HG02885 (cell line): ENCODE results near the gene LPAR3.
"Not testable (repeated sequence)": the region's sequence is repeated elsewhere in the genome, so short reads cannot be mapped to it uniquely, and the experiment has no call there.

ENCODE experiments used
- ATAC-seq: cut with Tn5 transposase; IDR thresholded peaks from one replicate; pipeline ENCODE4 v1.9.1; 2021; ENCODE audit warnings: mild to moderate bottlenecking; ENCODE audit not compliant: unreplicated experiment, poor library complexity

LPAR3 gene, protein sequence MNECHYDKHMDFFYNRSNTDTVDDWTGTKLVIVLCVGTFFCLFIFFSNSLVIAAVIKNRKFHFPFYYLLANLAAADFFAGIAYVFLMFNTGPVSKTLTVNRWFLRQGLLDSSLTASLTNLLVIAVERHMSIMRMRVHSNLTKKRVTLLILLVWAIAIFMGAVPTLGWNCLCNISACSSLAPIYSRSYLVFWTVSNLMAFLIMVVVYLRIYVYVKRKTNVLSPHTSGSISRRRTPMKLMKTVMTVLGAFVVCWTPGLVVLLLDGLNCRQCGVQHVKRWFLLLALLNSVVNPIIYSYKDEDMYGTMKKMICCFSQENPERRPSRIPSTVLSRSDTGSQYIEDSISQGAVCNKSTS

DNA sequence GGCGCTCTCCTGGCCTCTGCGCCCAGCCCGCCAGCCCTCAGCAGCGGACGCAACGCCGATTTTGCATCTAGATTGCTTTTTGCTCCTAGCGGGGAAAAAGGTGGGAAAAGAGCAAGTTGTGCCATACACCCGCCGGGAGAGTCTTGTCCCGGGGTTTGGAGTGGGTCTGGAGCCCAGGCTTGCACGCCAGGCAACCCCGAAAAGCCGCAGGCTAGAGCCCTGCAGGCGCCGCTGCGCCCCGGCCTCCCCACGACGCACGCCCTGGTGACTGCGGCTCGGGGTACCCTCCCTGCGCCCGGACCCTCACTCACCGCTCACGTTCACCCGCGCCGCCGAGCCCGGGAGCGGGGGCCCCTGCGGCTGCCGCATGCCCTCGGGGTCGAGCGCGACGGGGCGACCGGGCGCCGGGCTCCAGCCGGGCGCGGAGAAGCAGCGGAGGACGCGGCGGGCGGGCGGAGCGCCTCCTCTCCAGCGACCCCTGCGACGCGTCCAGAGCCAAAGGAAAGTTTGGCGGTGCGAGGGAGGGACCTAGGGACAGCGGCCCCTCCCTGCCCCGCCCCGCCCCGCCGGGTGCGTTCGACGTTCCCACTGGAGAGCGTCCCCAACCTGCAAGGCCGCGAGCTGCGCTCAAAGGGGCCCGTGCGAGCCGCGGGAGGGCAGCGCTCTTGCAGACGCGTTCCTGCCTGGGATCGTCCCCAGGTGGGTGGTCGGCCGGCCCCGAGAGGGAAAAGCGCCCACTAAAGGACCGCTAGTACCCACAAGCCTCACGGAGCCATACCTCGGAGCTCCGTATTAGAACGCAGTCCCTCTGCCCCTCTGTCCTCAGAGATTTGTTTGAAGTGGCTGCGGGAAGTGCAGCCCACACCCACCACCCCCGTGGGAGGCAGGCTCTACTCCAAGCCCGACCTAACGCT lies at the start of gene LPAR3:
Gene LPAR3, minus strand, starts transcription at position 502 of the 914 bp plus-strand sequence. CDS start 27,086 bp downstream, outside the sequence.
- ATAC-seq = no peak

DNA sequence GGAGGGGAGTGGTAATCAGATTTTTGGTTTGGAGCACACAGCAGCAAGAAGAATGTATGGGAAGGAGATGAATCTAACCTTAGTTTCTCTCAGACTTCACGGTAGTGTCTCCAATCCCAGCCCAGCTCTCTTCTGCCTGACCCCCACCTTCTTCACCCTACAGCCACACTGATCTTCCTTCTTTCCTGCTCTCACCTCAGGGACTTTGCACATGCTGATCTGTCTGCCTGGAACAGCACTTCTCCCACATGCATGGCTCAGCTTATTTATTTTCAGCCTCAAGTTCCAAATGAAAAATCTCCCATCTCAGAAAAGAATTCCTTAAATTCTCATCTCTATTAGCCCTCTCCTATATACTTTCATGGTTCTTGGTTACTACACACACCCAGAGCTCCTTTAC lies 48.8 kb upstream of the LPAR3 start:
- no peak for ATAC-seq

DNA sequence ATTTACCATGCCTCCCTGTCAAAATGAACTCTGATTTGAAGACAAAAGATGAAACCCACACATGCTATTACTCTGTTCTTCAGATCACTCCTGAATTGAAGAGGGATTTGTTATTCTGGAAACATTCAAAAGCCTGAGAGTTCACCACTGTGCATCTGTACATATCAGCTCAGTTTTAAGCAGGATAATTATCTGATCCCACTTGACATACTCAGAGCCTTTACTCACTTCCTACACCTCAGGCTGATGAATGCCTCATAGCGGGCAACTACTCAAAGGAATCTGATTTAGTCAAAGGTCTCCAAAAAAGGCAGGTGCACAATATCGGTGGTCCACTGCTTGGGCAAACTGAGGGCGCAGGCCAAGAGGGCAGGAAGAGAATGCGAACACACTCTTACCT lies 47.5 kb upstream of the LPAR3 start:
- ATAC-seq = no peak

DNA sequence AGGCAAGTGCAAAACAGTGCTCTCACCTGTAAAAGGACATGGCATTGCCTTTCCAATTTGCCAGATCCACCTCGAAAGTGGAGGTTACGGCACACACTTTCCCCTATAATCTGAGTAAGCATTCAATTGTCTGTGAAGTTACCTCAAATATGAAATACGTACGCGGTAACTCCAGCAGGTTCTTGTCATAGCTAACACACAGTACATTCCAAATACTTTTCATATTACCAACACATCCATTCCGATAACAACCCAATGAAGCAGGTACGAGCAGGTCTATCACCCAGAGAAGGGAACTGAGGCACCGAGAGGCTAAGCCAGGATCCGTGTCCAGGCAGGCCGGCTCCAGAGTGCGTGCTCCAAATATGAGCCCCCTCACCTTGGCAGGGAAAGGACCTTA lies 46.8 kb upstream of the LPAR3 start:
- ATAC-seq = no peak

DNA sequence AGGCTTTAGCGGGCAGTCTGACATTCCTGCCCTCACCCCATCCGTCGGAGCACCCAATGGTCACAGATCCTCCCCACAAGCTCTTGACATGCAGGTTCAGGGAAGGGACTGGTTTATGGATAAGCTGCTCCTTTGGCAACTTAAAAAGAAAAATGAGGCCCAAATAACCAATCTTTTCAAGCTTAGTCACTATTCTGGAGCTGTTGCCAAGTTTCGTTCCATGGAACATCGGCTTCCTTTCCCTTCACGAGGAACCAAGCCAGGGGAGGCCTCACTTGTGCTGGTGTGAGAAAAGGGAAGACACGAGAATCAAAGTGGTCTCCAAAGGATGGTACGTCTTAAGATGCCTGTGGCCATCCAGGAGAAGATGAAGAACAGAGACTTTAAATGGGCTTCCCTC lies 46.1 kb upstream of the LPAR3 start:
- ATAC-seq = no peak

DNA sequence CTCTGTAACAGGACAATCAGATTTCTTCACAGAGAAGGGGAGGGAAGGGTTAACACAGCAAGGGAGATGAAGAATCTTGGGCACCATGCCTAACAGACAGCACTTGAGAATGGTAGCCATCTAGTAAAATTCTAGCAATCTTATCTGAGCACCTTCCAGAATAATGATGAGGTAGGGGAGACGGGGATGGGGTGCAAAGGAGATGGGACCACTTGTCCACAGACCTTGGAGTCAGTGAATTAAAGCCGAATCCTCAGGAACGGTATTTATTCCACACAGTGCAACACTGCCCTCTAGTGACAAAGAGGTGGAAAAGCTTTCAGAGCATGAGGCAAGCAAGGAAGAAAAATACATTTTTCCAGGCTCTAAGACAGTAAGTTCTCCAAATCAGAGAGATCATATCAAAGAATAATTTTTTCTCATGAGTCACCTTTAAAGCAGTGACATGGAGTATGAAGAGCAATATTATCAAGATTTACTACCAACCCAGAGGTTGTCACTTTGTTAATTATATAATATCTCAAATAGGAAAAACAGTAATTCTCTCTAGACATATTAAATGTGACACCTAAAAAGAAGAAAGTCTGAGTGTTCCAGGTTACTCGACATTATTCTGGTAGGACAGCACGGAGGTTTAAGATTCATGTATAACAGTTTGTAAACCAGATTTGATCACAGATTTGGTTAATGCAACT lies 43.3 kb upstream of the LPAR3 start:
- ATAC-seq = no peak

DNA sequence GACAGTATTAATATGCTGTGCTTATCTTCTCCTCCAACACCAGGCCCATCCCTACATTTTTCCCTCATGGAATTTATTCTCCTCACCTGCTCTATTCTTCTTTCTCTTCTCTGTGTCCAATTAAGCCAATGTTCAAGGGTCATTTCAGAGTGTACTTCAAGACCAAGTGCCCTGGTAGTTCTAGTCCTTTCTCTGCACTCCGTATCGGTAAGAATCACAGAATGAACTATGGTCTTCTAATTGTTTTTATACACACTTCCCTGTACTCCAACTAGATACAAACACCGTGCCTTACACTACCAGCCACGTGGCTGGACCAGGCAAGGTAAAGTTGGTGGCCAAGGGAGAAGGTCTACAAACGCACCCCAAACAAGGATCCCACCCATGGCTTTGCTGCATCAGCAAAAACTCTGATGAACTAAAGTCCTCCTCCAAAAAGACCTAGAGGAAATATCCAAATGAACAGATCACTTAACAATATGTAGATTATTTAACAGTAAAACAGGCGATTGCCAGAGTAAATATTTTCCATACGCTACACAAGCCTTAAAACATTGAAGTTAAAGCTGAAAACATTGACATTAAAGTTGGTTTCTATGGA lies 40.1 kb upstream of the LPAR3 start:
- no peak for ATAC-seq

DNA sequence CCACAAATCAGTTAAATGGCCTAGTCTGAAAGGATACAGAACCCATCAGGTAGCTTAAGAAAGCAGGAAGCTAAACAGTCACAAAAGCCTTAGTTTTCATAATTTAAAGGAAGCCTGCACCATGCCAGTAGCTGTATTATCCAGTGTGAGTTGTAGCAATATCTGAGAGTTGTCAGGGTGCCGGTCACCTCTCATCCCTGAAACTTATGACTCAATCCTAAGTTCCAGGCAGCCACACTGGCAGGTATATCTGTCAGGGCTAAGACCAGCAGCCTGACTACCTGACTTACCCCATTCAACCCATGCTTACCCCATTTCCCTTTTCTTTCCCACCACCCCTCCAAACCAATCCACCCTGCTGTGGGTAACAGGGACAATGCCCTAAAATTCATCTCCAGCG lies 37.8 kb upstream of the LPAR3 start:
- ATAC-seq = no peak

DNA sequence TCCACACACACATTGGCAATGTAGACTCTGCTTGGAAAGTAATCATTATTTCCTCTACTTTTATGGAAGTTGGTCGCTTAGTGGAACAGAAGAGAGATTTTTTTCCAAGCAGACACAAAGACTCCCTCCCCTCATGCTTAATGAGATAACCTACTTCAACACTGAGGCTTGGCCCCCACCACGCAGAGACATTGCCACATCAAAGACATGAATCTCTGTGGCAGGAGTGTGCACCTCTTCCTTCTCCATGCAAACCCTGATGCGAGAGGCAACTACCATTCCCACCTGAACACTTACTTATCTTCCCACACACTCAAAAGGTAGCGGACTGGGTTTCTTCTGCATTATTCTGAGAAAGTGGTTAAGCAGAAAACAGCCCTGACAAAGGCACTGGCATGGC lies 37.3 kb upstream of the LPAR3 start:
- ATAC-seq = no peak

DNA sequence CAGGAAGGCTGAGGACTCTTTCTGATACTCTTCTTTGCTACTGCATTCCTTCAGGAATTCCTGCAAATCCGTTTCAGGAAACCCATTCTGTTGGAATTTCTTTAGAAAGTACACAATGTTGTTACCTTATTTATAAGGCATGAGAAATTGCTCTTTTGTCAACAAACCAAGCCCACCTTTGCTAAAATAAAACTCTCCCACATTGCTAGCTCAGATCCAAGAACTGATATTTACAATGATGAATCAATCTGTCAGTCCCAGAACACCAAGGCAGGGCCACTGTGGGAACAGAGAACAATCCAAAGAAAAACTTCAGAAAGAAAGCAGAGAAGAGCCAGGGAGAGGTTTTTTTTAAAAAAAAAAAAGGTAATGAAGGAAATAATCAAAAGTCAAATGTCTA lies 36.6 kb upstream of the LPAR3 start:
- no peak for ATAC-seq

DNA sequence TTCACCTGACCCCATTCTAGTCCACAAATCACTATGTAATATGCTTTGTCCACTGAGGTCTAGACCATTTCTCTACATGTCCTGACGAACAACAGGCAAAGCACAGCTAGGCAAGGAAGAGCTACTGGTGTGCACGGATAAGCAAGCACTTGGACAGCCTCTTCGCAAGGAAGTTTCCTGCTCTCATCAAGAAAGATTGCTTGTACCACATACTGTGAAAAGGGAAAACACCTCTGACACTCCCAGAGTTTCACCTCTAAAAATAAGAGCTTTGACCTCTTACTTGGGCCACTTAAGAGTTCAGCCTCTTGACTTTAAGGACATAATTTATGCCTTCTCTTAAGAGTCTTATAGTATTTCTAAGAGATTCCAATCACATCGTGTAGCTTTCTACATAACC lies 36.0 kb upstream of the LPAR3 start:
- no peak for ATAC-seq

DNA sequence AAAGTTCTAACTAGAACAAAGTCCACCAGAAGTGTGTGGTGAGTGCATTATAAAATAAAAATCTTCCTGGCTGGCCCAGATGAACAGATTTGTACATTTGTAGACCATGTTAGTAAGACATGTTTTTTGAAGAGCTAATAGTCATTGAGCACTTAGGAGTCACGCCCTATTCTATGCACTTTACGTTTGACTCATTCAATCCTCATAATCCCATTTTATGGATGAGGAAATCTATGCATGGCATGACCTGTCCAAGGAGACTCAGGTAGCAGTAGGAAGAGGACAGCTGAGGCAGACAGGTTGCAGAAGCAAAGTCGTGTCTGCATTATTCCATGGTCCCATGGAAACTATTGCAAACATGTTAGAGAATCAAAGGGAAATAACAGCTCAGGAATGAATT lies 30.3 kb upstream of the LPAR3 start:
- ATAC-seq = no peak

DNA sequence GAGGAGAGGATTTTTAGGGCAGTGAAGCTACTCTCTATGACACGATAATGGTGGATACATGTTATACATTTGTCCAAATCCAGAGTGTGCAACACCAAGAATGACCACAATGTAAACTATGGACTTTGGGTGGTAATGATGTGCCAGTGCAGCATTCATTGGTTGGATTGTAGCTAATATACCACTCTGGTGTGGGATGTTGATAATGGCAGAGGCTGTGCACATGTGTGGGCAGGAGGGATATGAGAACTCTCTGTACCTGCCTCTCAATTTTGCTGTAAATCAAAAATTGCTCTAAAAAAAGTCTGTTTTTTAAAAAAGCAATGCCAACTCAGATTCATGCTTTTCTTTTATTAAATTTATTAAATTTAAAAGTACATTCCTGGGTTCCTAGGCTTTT lies 27.2 kb upstream of the LPAR3 start:
- ATAC-seq = no peak

DNA sequence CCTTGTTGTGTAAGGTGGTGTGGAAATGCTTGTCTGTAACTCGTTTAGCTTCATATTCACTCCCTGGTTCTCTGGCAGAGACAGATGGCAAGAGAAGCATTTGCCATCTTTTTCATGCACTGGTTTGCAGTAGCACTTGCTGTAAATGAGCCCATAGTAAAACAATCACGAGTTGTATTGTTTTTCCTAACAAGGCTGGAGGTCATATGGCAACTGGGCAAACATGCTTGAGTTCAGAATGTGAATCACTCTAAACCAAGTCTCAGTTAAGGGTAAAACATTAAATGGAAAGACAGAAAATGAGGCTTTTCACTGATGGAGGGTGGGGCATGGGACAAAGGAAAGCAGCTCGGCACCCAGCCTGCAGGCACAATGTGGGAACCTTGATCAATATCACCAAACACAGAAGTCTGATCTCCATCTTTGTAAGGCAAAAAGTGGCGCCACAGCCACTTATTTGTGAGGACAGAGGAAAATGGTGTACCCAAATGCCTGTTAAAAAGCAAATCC lies 26.5 kb upstream of the LPAR3 start:
- ATAC-seq = no peak

DNA sequence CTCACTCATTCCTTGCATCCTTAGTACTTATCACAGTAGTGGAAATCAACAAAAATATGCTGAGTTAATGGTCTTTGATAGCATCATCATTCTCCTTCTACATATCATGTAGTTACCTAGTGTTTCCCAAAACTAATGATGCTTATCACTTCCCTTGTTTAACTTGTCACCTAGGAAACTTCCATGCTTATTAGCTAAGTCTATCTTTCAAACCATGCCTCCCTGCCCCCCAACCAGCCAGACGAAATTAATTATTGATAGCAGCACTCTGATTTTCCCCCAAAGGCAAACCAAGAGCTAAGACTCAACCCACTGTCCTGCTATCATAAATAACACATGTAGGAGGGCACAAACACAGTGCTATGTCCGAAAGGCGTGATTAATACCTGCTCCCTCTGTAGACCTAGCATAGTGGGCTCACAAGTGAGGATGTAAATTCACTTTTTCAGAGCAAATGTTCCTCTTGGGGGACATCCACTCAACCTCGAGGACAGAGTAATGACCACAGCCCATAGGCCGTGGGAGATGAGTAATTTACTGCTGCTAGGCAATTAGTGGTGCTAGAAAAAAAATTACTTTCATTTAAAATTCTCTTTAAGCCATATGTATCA lies 25.8 kb upstream of the LPAR3 start:
- no peak for ATAC-seq

DNA sequence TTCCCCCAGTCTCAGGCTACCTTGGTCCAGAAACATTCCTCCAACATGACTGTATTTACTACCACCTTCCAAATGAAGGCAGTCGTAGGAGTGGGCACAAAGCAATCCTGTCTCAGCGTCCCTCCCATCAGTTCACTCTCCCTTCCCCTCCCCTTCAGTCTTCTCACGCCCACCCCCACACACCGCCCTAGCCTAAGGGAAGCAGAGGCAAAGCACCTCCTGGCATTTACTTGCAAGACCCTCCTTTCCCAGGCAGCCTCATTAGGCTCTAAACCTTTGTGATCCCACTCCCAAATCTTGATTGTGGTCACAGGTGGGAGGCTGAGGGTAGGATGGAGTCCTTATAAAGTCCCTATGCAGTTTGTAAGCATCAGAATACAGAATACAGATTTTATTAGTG lies 23.9 kb upstream of the LPAR3 start:
- ATAC-seq = no peak

DNA sequence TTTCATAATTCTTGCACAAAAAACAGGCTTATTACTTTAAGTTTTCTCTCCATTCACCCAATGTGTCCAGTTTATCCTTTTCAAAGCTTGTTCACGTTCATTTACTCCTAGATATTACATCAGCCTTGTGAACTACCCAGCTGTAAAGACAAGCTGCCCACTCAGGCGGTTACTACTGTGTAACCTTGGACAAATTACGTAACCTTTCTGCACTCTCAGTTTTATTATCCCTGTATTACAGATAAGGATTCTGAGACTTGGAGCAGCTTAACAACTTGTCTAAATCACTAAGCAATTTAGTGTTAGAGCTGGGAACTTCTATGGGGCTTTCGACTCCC lies 20.5 kb upstream of the LPAR3 start:
- no peak for ATAC-seq

DNA sequence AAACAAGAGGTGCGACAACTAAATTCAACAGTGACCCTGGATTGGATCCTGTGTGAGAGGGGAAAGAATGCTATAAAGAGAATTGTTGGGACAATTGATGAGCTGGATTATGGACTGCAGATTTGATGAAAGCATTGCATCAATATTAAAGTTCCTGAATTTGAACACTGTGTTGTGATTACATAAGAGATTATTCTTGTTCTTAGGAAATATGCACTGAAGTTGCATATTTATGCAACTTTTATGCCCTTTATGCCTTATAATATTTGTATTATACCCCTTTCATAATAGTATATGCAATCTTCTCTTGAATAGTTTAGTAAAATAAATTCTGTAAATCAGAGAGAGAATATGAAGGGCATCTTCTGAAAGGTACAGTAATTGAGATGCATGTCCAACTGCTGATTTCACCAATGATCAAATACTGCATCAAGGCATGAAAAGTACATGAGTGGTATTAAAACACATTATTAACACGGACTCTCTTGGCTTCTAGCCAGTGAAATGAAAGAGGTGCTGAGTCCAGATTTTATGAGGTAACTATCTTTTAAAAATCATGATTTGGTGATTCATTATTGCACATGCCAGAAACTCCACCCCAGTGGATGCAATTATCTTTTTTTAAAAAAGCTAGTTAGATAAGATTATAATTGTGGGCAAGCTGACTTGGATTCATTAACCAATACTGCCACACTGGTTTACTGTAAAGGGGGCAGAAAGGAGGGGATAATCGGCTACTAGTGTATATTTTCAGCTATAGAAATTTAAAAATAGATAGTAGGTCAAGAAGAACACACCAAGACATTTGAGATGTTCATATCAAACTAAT lies 19.9 kb upstream of the LPAR3 start:
- no peak for ATAC-seq

DNA sequence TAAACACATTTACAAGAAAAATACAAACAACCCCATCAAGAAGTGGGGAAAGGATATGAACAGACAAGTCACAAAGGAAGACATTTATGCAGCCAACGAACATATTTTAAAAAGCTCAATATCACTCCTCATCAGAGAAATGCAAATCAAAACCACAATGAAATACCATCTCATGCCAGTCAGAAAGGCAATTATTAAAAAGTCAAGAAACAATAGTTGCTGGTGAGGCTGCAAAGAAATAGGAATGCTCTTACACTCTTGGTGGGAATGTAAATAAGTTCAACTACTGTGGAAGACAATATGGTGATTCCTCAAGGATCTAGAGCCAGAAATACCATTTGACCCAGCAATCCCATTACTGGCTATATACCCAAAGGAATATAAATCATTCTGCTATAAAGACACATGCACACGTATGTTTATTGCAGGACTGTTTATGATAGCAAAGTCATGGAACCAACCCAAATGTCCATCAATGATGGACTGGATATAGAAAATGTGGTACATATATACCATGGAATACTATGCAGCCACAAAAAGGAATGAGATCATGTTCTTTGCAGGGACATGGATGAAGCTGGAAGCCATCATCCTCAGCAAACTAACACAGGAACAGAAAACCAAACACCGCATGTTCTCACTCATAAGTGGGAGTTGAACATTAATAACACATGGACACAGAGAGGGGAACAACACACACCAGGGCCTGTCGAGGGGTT lies 15.9 kb upstream of the LPAR3 start:
- ATAC-seq = not testable (repeated sequence)
